ENCODE data around the gene AUTS2.

GRCh38 chr7:70597066-70597465 lies 998.8 kb downstream of the AUTS2 start:
- TF ChIP-seq PRDM4 (tag by site-specific recombination; IDR thresholded peaks at IDR 0.05), result no peak
- TF ChIP-seq ZNF324 (tag by site-specific recombination; IDR thresholded peaks at IDR 0.05), result no peak
- TF ChIP-seq ZBTB26 (tag by site-specific recombination; optimal IDR thresholded peaks at IDR 0.05), result no peak
